Subcutaneous adipose tissue (tissue), 4 donors: ENCODE results near the gene PPIL3. TPM values are rescaled to one million over a fixed set of nuclear protein-coding genes. Genes with fewer than 3 reads are reported as not detected.

Source experiments
- CTCF ChIP-seq: fragments of 450-650 bp; IDR thresholded peaks from one replicate; pipeline ENCODE4 v1.5.1; 2016; ENCODE audit warnings: low read depth, mild to moderate bottlenecking, control low read depth, antibody characterized with exemption, moderate library complexity
- total RNA-seq, 4 donors: library from RNA; depleted of rRNA; stranded (reverse); fragments of >200 nt; gene quantifications; one replicate each; pipeline ENCODE4 v1.1.0, GENCODE V29; 2016

The PPIL3 gene
- total RNA-seq, 4 donors from 2014 or later, result 13.6 to 34.6 (median 28.0) TPM

- no peak for TF ChIP-seq CTCF
Measured at GRCh38 chr2:200843993-200844948, 44.6 kb downstream of the PPIL3 start.

GRCh38 chr2:200839513-200839912 is 49.4 kb downstream of the PPIL3 start:
- no peak for TF ChIP-seq CTCF

GRCh38 chr2:200834701-200835100 is 54.2 kb downstream of the PPIL3 start:
- TF ChIP-seq CTCF, result no peak

- TF ChIP-seq CTCF, result no peak
Measured at GRCh38 chr2:200829258-200829655, 59.6 kb downstream of the PPIL3 start.

- no peak for TF ChIP-seq CTCF
Measured at GRCh38 chr2:200828572-200829257, 60.2 kb downstream of the PPIL3 start.

GRCh38 chr2:200828104-200828503 is 60.8 kb downstream of the PPIL3 start:
- TF ChIP-seq CTCF, result no peak

- no peak for TF ChIP-seq CTCF
Measured at GRCh38 chr2:200821686-200822245, 67.1 kb downstream of the PPIL3 start.
